ENCODE measurements around the gene CDC45.

GRCh38 chr22:19517171-19517500 lies 37.4 kb downstream of the CDC45 start:
- no peak for TF ChIP-seq GATA2 (IDR thresholded peaks at IDR 0.05; ENCODE audit: low read depth, low read length)
- no peak for TF ChIP-seq GATA3 (IDR thresholded peaks at IDR 0.05; ENCODE audit: low read depth, low read length)

Measured in SH-SY5Y (cell line).